ENCODE measurements around the gene MGAM2. TPM values are rescaled to one million over a fixed set of nuclear protein-coding genes. Genes with fewer than 3 reads are reported as not detected.

The MGAM2 gene
- total RNA-seq, 1 experiment from 2014 or later: not detected

- CTCF ChIA-PET: no interaction called here
- intact Hi-C loops (cut with micrococcal nuclease; ENCODE audit: unreplicated experiment): no loop called here
- no peak for TF ChIP-seq CTCF (conservative IDR thresholded peaks at IDR 0.05; ENCODE audit: low read depth, low read length)
- H3K27ac ChIP-seq (ENCODE audit: low read depth, low read length, poor library complexity, severe bottlenecking): no peak overlapping the region
- H3K36me3 ChIP-seq (ENCODE audit: insufficient read depth, low read length, poor library complexity, severe bottlenecking): no peaks in the 10 kb centered on the region
- POLR2A ChIA-PET (ENCODE audit: low non-redundant PET): no interaction called here
- no peaks in the 10 kb centered on the region for H3K4me1 ChIP-seq (ENCODE audit: insufficient read depth, low read length, poor library complexity, severe bottlenecking)
- H3K9me3 ChIP-seq (ENCODE audit: low read depth, low read length, poor library complexity, severe bottlenecking): no peaks in the 10 kb centered on the region
- H3K4me3 ChIP-seq (ENCODE audit: low read depth, low read length, poor library complexity, severe bottlenecking): no peak overlapping the region
- BruUV-seq (replicated peaks): no TSS peak
- no peaks in the 10 kb centered on the region for H3K27me3 ChIP-seq (replicated peaks; ENCODE audit: insufficient read depth, low read depth, low read length, poor library complexity)
- no peak for DNase-seq (ENCODE audit: low spot score)
Observed at GRCh38 chr7:142172932-142173331, 61.4 kb downstream of the MGAM2 start.

GRCh38 chr7:142174441-142174840 is 62.9 kb downstream of the MGAM2 start:
- BruUV-seq (replicated peaks): no TSS peak
- no peak for TF ChIP-seq EZH2 (IDR thresholded peaks at IDR 0.05; ENCODE audit: borderline replicate concordance, low read depth, low read length, poor library complexity, severe bottlenecking)
- no peak for TF ChIP-seq CTCF (conservative IDR thresholded peaks at IDR 0.05; ENCODE audit: low read depth, low read length)
- intact Hi-C loops (cut with micrococcal nuclease; ENCODE audit: unreplicated experiment): no loop called here
- H3K4me3 ChIP-seq (ENCODE audit: low read depth, low read length, poor library complexity, severe bottlenecking): no peak overlapping the region
- ChIA-PET POLR2A (ENCODE audit: low non-redundant PET) (no interaction called here), CTCF (no interaction called here)
- H3K4me1 ChIP-seq (ENCODE audit: insufficient read depth, low read length, poor library complexity, severe bottlenecking): no peaks in the 10 kb centered on the region
- no peaks in the 10 kb centered on the region for H3K36me3 ChIP-seq (ENCODE audit: insufficient read depth, low read length, poor library complexity, severe bottlenecking)
- no peaks in the 10 kb centered on the region for H3K9me3 ChIP-seq (ENCODE audit: low read depth, low read length, poor library complexity, severe bottlenecking)
- H3K27me3 ChIP-seq (replicated peaks; ENCODE audit: insufficient read depth, low read depth, low read length, poor library complexity): no peaks in the 10 kb centered on the region
- H3K27ac ChIP-seq (ENCODE audit: low read depth, low read length, poor library complexity, severe bottlenecking): no peak overlapping the region
- no peak for DNase-seq (ENCODE audit: low spot score)

DNA sequence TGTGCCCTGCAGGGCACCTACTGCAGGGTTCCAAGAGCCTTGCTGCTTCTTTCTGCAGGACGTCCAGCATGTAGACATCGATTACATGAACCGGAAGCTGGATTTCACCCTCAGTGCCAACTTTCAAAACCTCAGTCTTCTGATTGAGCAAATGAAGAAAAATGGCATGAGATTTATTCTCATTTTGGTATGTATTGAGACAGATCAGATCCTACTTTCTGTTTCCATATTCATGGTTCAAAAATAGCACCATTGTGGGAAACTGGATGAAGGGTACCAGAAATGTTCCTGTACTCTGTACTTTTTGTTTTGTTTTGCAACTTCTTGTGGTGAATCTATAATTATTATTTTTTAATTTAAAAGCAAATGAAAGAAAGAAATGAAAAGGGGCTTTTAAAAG is 64.1 kb downstream of the MGAM2 start:
- Histone ChIP-seq H3K27ac (ENCODE audit: low read depth, low read length, poor library complexity, severe bottlenecking) (no peak overlapping the region), H3K27me3 (replicated peaks; ENCODE audit: insufficient read depth, low read depth, low read length, poor library complexity) (no peaks in the 10 kb centered on the region), H3K4me1 (ENCODE audit: insufficient read depth, low read length, poor library complexity, severe bottlenecking) (no peaks in the 10 kb centered on the region), H3K9me3 (ENCODE audit: low read depth, low read length, poor library complexity, severe bottlenecking) (no peaks in the 10 kb centered on the region), H3K4me3 (ENCODE audit: low read depth, low read length, poor library complexity, severe bottlenecking) (no peak overlapping the region), H3K36me3 (ENCODE audit: insufficient read depth, low read length, poor library complexity, severe bottlenecking) (no peaks in the 10 kb centered on the region)
- no TSS peak for BruUV-seq (replicated peaks)
- DNase-seq (ENCODE audit: low spot score): no peak
- intact Hi-C loops (cut with micrococcal nuclease; ENCODE audit: unreplicated experiment): no loop called here
- ChIA-PET CTCF (no interaction called here), POLR2A (ENCODE audit: low non-redundant PET) (no interaction called here)
- no peak for TF ChIP-seq CTCF (conservative IDR thresholded peaks at IDR 0.05; ENCODE audit: low read depth, low read length)
- no peak for TF ChIP-seq EZH2 (IDR thresholded peaks at IDR 0.05; ENCODE audit: borderline replicate concordance, low read depth, low read length, poor library complexity, severe bottlenecking)
